ENCODE data around the gene HTR7.

Gene HTR7

GRCh38 chr10:90777621-90778020, 80.2 kb downstream of the HTR7 start:
- Histone ChIP-seq H3K27ac (no peak overlapping the region), H3K4me1 (ENCODE audit: control insufficient read depth in 1 of 2, insufficient read depth in 1 of 2, low read depth in 1 of 2, low read length in 1 of 2) (no peaks in the 10 kb centered on the region), H3K4me3 (ENCODE audit: low read depth in 1 of 2, low read length in 1 of 2) (no peak overlapping the region), H3K36me3 (no peaks in the 10 kb centered on the region), H3K27me3 (no peaks in the 10 kb centered on the region), H3K9me3 (no peaks in the 10 kb centered on the region)
- TF ChIP-seq, protein P1, sequence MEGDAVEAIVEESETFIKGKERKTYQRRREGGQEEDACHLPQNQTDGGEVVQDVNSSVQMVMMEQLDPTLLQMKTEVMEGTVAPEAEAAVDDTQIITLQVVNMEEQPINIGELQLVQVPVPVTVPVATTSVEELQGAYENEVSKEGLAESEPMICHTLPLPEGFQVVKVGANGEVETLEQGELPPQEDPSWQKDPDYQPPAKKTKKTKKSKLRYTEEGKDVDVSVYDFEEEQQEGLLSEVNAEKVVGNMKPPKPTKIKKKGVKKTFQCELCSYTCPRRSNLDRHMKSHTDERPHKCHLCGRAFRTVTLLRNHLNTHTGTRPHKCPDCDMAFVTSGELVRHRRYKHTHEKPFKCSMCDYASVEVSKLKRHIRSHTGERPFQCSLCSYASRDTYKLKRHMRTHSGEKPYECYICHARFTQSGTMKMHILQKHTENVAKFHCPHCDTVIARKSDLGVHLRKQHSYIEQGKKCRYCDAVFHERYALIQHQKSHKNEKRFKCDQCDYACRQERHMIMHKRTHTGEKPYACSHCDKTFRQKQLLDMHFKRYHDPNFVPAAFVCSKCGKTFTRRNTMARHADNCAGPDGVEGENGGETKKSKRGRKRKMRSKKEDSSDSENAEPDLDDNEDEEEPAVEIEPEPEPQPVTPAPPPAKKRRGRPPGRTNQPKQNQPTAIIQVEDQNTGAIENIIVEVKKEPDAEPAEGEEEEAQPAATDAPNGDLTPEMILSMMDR (IDR thresholded peaks at IDR 0.05), result no peak

DNA sequence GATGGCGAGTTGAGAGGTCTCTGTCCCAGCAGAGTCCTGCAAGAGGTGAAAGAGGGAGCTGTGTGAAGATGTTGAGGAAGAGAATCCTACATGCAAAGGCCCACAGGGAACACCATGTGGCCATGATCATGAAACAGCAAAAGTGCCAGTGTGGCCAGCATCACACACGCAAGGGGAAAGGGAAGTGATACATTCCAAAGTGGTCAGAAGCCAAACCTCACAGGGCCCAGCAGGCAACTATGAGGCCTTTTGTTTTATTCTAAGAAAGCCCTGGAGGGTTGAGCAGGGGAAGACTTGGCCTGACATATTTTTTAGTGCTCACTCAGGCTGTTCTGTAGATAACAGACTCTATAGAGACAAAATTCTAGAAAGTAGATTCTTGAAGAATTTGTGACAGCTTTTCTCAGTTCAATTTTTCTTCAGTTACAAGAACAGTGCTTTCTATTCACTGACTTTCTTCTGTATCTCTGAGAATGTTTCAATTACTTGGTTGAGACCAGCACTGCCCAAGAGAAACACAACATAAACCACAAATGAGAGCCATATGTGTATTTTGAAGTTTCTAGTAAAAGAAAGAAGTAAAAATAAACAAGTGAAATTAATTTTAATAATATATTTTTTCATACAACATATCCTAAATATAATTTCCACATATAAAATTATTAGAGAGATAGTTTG, 82.3 kb downstream of the HTR7 start:
- TF ChIP-seq, protein P1 (IDR thresholded peaks at IDR 0.05), result no peak
- Histone ChIP-seq H3K27ac (no peak overlapping the region), H3K36me3 (no peaks in the 10 kb centered on the region), H3K4me1 (ENCODE audit: control insufficient read depth in 1 of 2, insufficient read depth in 1 of 2, low read depth in 1 of 2, low read length in 1 of 2) (no peaks in the 10 kb centered on the region), H3K27me3 (no peaks in the 10 kb centered on the region), H3K4me3 (ENCODE audit: low read depth in 1 of 2, low read length in 1 of 2) (no peak overlapping the region), H3K9me3 (no peaks in the 10 kb centered on the region)

- Histone ChIP-seq H3K9me3 (no peaks in the 10 kb centered on the region), H3K4me1 (ENCODE audit: control insufficient read depth in 1 of 2, insufficient read depth in 1 of 2, low read depth in 1 of 2, low read length in 1 of 2) (no peaks in the 10 kb centered on the region), H3K27me3 (no peaks in the 10 kb centered on the region), H3K36me3 (no peaks in the 10 kb centered on the region), H3K4me3 (ENCODE audit: low read depth in 1 of 2, low read length in 1 of 2) (no peak overlapping the region), H3K27ac (no peak overlapping the region)
- TF ChIP-seq, protein P1 (IDR thresholded peaks at IDR 0.05), result no peak
Measured at GRCh38 chr10:90769946-90770841, 87.6 kb downstream of the HTR7 start.

DNA sequence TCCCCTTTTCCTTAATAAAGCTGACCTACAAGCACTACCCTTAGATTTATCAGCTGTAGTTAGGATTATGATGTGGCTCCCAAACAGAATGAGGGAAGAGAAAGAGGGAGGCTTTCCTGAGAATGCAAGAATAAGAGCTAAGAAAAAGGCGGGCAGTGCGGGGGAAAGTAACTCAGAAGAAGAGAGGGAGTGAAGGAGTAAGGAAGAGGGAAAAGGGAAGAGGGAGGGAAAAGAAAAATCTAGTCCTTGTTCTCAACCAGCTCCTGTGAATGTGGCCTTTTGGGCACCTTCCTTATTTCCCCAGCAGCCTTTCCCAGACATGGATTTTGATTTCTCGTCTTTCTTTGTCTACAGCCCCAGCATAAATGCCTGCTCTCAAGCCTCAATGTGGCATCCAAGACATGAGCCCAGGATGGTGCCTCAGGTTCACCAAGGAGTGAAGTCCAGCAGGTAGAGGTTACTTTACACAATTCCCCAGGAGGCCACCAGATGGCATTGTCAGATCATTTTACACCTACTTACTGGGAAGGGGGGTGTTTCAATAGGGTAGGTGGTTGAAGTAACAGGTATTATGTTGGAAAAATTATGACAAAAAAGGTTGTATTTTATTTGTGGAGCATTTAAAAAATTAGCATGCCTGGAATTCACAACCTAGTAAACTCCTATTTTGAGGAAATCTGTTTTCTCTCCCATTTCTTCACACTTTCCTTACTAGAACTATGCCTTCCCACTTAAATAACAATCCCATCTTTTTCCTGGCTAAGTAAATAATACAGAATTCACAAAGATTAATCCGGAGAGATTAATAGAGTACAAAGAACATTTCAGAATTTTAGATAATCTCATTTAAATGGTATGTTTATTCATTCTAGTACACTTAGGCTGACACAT, 106.5 kb downstream of the HTR7 start:
- Histone ChIP-seq H3K4me3 (ENCODE audit: low read depth in 1 of 2, low read length in 1 of 2) (no peak overlapping the region), H3K27me3 (peaks cover 6% of the 10 kb centered on the region), H3K4me1 (ENCODE audit: control insufficient read depth in 1 of 2, insufficient read depth in 1 of 2, low read depth in 1 of 2, low read length in 1 of 2) (no peaks in the 10 kb centered on the region), H3K27ac (no peak overlapping the region), H3K36me3 (no peaks in the 10 kb centered on the region), H3K9me3 (no peaks in the 10 kb centered on the region)
- TF ChIP-seq, protein P1 (IDR thresholded peaks at IDR 0.05), result no peak

DNA sequence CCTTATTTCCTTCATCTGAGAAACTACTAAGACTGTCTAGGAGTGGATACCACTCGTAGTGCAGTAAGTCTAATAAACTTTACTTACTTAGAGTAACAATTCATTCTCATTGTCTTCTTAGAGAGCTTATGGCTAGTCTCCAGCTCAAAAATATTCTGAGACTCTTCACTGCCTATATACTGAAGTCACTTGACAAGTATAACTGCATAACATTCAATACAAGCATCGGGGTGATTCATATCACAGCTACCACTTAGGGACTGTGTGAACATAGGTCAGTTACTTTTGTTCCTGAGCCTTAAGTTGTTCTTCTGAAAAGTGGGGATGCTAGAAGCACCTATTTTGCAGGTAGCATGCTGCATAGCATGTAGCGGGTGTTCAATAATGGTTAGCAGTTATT, 111.0 kb downstream of the HTR7 start:
- Histone ChIP-seq H3K36me3 (no peaks in the 10 kb centered on the region), H3K4me3 (ENCODE audit: low read depth in 1 of 2, low read length in 1 of 2) (no peak overlapping the region), H3K27me3 (peaks cover 6% of the 10 kb centered on the region), H3K27ac (no peak overlapping the region), H3K4me1 (ENCODE audit: control insufficient read depth in 1 of 2, insufficient read depth in 1 of 2, low read depth in 1 of 2, low read length in 1 of 2) (no peaks in the 10 kb centered on the region), H3K9me3 (no peaks in the 10 kb centered on the region)
- TF ChIP-seq, protein P1 (IDR thresholded peaks at IDR 0.05), result no peak

All from neutrophil (primary cell).